PFSK-1 (cell line): ENCODE results near the gene FAM185A.

Experiments
- FOXP2 ChIP-seq: optimal IDR thresholded peaks from 2 replicates; pipeline ENCODE3; 2011; ENCODE audit warnings: borderline replicate concordance, control low read depth, inconsistent platforms; ENCODE audit not compliant: insufficient read depth; ENCODE audit errors: extremely low read length, extremely low read depth
- POLR2AphosphoS5 ChIP-seq: IDR thresholded peaks from 2 replicates; pipeline ENCODE4 v1.6.1; 2012; ENCODE audit warnings: low read depth, mild to moderate bottlenecking, control low read depth, low read length, moderate library complexity
- SIN3A ChIP-seq: IDR thresholded peaks from 2 replicates; pipeline ENCODE4 v1.6.1; 2012; ENCODE audit warnings: mild to moderate bottlenecking, low read length, moderate library complexity, borderline replicate concordance; ENCODE audit not compliant: insufficient read depth
- TAF1 ChIP-seq: IDR thresholded peaks from 2 replicates; pipeline ENCODE4 v1.6.1; 2012; ENCODE audit warnings: low read length, control low read depth, borderline replicate concordance; ENCODE audit not compliant: insufficient read depth
- TF ChIP-seq, protein P1 (sequence below), 2 experiments: IDR thresholded peaks; 2 replicates each; pipeline versions ENCODE4 v1.6.1 to v1.8.0; 2011 to 2012; ENCODE audit warnings: low read depth in 2 of 2, low read length in 2 of 2, control low read depth in 1 of 2, inconsistent platforms in 1 of 2, mild to moderate bottlenecking in 1 of 2, moderate library complexity in 1 of 2; ENCODE audit not compliant: insufficient read depth in 1 of 2

Gene FAM185A

DNA sequence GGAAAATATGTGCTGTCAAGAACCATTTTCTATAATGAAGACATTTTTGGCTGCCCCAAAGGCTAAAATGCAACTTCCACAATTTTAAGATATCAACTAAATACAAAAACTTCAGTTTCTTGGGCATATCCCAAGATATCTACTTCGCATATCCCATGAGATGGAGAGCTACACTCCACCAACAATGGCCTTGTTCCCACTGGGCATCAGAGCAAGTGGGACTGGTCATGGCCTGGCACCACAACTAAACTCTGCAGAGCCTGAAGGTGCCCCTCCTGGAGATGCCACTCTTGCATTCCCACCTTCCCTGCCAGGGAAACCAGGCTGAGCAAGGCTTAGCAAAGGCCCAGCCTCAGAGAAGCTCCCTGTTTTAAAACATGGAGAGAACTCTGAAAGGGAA lies 88.2 kb downstream of the FAM185A start:
- TF ChIP-seq TAF1: no peak

DNA sequence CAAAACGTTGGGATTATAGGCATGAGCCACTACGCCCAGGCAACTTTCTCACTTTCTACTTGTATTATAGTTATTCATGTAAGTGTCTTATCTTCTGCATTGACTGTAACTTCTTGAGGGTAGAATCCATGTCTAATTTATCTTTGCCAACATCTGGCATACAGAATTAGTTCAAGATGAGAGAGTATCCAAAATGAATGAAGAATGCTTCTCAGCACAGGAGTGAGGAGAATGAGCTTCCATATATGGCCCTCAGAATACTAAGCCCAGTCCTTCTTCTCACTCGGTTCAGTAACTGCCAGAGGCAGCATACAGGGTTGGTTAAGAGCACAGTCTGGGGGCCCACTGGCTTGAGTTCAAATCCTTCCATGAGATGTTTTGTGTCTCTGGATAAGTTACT lies 89.0 kb downstream of the FAM185A start:
- TF ChIP-seq POLR2AphosphoS5: no peak
- TF ChIP-seq, protein P1, sequence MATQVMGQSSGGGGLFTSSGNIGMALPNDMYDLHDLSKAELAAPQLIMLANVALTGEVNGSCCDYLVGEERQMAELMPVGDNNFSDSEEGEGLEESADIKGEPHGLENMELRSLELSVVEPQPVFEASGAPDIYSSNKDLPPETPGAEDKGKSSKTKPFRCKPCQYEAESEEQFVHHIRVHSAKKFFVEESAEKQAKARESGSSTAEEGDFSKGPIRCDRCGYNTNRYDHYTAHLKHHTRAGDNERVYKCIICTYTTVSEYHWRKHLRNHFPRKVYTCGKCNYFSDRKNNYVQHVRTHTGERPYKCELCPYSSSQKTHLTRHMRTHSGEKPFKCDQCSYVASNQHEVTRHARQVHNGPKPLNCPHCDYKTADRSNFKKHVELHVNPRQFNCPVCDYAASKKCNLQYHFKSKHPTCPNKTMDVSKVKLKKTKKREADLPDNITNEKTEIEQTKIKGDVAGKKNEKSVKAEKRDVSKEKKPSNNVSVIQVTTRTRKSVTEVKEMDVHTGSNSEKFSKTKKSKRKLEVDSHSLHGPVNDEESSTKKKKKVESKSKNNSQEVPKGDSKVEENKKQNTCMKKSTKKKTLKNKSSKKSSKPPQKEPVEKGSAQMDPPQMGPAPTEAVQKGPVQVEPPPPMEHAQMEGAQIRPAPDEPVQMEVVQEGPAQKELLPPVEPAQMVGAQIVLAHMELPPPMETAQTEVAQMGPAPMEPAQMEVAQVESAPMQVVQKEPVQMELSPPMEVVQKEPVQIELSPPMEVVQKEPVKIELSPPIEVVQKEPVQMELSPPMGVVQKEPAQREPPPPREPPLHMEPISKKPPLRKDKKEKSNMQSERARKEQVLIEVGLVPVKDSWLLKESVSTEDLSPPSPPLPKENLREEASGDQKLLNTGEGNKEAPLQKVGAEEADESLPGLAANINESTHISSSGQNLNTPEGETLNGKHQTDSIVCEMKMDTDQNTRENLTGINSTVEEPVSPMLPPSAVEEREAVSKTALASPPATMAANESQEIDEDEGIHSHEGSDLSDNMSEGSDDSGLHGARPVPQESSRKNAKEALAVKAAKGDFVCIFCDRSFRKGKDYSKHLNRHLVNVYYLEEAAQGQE (IDR thresholded peaks at IDR 0.05; ENCODE audit: insufficient read depth in 1 of 2, low read depth in 2 of 2, low read length in 2 of 2): no peak
- no peak for TF ChIP-seq FOXP2
- TF ChIP-seq SIN3A: no peak
- no peak for TF ChIP-seq TAF1

DNA sequence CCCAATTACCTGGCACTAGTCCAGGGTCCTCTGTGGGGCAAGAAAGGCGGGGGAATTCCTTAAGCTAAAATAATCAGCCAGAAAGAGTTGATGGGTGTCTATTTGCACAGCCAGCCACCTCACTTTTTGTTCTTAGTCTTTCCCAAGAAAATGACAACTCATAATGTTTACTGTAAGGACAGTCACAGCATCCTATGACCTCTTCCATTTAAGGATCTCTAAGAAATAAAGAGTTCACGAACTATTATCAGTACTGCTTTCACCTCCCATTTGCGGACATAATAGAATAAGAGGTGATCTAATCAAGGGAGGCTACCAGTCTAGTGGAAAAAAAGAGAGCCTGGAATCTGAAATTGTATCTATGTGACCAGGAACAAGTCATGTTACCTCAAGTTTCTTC lies 91.6 kb downstream of the FAM185A start:
- TF ChIP-seq SIN3A: no peak
- no peak for TF ChIP-seq FOXP2
- no peak for TF ChIP-seq TAF1
- TF ChIP-seq POLR2AphosphoS5: no peak

DNA sequence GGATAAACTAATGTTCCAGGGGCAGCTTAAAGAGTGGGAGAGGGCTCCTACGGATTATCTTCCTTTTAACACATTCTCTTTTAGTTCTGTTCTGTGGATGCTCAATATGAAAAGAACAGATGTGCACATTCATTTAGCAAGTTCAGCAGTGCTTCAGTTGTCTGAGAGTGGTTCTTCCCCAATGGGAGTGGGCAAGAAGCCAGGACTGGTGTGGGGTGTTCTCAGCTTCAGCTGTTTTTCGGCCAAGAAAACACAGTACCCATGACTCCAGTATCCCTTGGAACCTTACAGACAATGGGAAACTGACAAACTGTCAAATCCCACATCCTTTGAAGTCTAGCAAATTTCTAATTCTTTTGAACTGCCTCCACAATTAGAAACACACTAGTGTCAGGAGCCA lies 92.5 kb downstream of the FAM185A start:
- no peak for TF ChIP-seq POLR2AphosphoS5
- TF ChIP-seq, protein P1 (IDR thresholded peaks at IDR 0.05; ENCODE audit: insufficient read depth in 1 of 2, low read depth in 2 of 2, low read length in 2 of 2): no peak
- no peak for TF ChIP-seq TAF1
- no peak for TF ChIP-seq SIN3A
- TF ChIP-seq FOXP2: no peak

DNA sequence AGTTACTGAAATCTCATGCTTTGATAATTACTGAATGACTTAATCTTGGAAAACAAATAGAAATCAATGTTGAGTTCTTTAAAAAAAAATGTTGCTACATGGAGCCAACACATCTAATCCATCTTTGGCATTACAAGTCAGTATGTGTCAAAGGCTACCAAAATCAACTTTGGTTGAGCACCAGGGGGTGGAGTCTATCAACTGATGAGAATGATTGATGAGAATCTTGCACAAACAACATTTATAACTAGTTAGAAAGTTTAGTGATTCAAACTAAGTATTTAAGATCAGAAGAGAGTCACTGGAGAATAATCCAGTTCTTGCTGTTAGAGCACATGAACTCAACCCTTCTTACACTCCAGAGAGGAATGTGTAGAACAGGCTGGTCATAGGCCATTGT lies 93.5 kb downstream of the FAM185A start:
- TF ChIP-seq FOXP2 (no peak), POLR2AphosphoS5 (no peak), TAF1 (no peak), SIN3A (no peak)
- TF ChIP-seq, protein P1 (IDR thresholded peaks at IDR 0.05; ENCODE audit: insufficient read depth in 1 of 2, low read depth in 2 of 2, low read length in 2 of 2): no peak

DNA sequence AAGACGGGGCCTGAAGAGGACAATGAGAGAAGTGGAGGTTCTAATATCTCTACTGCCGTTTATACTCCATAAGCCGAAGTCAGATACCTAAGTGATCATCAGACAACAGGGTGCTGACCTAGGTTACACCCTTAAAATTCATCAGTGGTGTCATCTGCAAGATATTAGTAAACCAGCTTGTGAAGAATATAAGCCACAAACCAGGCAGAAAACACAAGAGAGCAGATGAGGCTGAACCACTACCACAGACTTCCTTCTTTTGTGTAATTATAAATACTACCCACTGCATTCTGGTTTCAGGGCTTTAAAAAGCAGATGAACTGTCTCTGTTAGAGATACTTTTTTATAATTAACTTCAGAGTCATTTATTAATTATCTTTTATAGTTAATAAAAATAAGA lies 95.1 kb downstream of the FAM185A start:
- TF ChIP-seq FOXP2 (no peak), POLR2AphosphoS5 (no peak), SIN3A (no peak), TAF1 (no peak)
- TF ChIP-seq, protein P1 (IDR thresholded peaks at IDR 0.05; ENCODE audit: insufficient read depth in 1 of 2, low read depth in 2 of 2, low read length in 2 of 2): no peak
